Measurements from ENCODE around the gene NEURL1B. TPM values are rescaled to one million over a fixed set of nuclear protein-coding genes. Genes with fewer than 3 reads are reported as not detected.
A peak's percentile ranks its signal among the peaks of the same experiment; 100 is the strongest.

Gene NEURL1B
- total and polyA plus RNA-seq, 10 of the 15 experiments (the other 5 are each of a cell fraction or from before 2014, with no cell fraction given): 0.04 to 0.28 (median 0.05) TPM; not detected in 4

- TF ChIP-seq, protein P1, sequence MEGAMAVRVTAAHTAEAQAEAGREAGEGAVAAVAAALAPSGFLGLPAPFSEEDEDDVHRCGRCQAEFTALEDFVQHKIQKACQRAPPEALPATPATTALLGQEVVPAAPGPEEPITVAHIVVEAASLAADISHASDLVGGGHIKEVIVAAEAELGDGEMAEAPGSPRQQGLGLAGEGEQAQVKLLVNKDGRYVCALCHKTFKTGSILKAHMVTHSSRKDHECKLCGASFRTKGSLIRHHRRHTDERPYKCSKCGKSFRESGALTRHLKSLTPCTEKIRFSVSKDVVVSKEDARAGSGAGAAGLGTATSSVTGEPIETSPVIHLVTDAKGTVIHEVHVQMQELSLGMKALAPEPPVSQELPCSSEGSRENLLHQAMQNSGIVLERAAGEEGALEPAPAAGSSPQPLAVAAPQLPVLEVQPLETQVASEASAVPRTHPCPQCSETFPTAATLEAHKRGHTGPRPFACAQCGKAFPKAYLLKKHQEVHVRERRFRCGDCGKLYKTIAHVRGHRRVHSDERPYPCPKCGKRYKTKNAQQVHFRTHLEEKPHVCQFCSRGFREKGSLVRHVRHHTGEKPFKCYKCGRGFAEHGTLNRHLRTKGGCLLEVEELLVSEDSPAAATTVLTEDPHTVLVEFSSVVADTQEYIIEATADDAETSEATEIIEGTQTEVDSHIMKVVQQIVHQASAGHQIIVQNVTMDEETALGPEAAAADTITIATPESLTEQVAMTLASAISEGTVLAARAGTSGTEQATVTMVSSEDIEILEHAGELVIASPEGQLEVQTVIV (IDR thresholded peaks at IDR 0.05; ENCODE audit: borderline replicate concordance, partially characterized antibody): no peak
- TF ChIP-seq ZNF274 (IDR thresholded peaks at IDR 0.05; ENCODE audit: insufficient read depth, insufficient read length): no peak
- TF ChIP-seq, protein P2, sequence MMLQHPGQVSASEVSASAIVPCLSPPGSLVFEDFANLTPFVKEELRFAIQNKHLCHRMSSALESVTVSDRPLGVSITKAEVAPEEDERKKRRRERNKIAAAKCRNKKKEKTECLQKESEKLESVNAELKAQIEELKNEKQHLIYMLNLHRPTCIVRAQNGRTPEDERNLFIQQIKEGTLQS (IDR thresholded peaks at IDR 0.05; ENCODE audit: borderline replicate concordance, extremely low read depth, low read depth, low read length): no peak
- no peak for TF ChIP-seq ZNF24 (IDR thresholded peaks at IDR 0.05)
- TF ChIP-seq FOS (IDR thresholded peaks at IDR 0.05; ENCODE audit: borderline replicate concordance, extremely low read depth, insufficient read length): no peak
- no peak for TF ChIP-seq HDGF (IDR thresholded peaks at IDR 0.05)
These were observed 23.8 kb downstream of the NEURL1B start (continued) for GRCh38 chr5:172664681-172665541.

GRCh38 chr5:172666251-172666650, 25.2 kb downstream of the NEURL1B start:
- Histone ChIP-seq H3K79me2 (ENCODE audit: control insufficient read depth, insufficient read depth, low read length) (no peaks in the 10 kb centered on the region), H3K9me3 (replicated peaks; ENCODE audit: control insufficient read depth, insufficient read depth, low read length) (no peaks in the 10 kb centered on the region), H3K4me1 (ENCODE audit: control insufficient read depth, insufficient read depth, low read length) (no peaks in the 10 kb centered on the region), H3K27me3 (replicated peaks in 1 of 2; ENCODE audit: control insufficient read depth in 2 of 2, insufficient read depth in 2 of 2, low read length in 1 of 2) (peaks cover 0 to 1% of the 10 kb centered on the region in 2 experiments; a peak in 2 of 4 replicates), H2AFZ (ENCODE audit: control insufficient read depth, low read depth, low read length) (no peak overlapping the region), H3K9ac (ENCODE audit: control insufficient read depth, insufficient read depth, low read length) (no peak overlapping the region), H4K20me1 (ENCODE audit: control insufficient read depth, insufficient read depth) (no peaks in the 10 kb centered on the region), H3K36me3 (ENCODE audit: control insufficient read depth in 2 of 2, insufficient read depth in 2 of 2, low read length in 1 of 2) (no peaks in the 10 kb centered on the region), H3K4me2 (ENCODE audit: control insufficient read depth, insufficient read depth) (no peak overlapping the region), H3K4me3 (no peak overlapping the region), H3K27ac (ENCODE audit: control insufficient read depth, insufficient read depth) (no peak overlapping the region)
- FAIRE-seq: no peak
- WGBS (ENCODE audit: insufficient coverage, insufficient replicate concordance, low lambda C conversion rate, missing lambda C conversion rate): 50% methylated on average over 7 of the region's 7 CpGs
- no TSS peak for BruUV-seq (replicated peaks)
- no peak for DNase-seq (ENCODE audit: low read depth, low spot score)
- ATAC-seq: peak; percentile 55; the same call in 2 of the 3 replicates
- CTCF ChIA-PET: interaction anchor here (1.3 to 1.7 kb wide), 2 partner anchors 29 to 31 kb away, joined by 7 to 8 read pairs; no protein-coding TSS in a partner anchor
- in situ Hi-C loops (cut with MboI) (no loop called here), intact Hi-C loops (cut with micrococcal nuclease; ENCODE audit: unreplicated experiment) (loop anchor here (1.0 kb wide), 1 partner anchor 31 kb away; no protein-coding TSS in a partner anchor)
- RAD21 ChIA-PET (ENCODE audit: unreplicated experiment): interaction anchor here (0.9 to 1.3 kb wide), 3 partner anchors 29 to 32 kb away, joined by 3 to 6 read pairs (median 5); no protein-coding TSS in a partner anchor
- POLR2A ChIA-PET: no interaction called here
- SMC1A ChIA-PET (ENCODE audit: uncharacterized antibody, unreplicated experiment): interaction anchor here (0.7 to 1.9 kb wide), 2 partner anchors 31 to 1852 kb away, joined by 4 to 14 read pairs; no protein-coding TSS in a partner anchor
- no peak for TF ChIP-seq ATF7 (IDR thresholded peaks at IDR 0.05; ENCODE audit: low read depth)
- no peak for TF ChIP-seq MXI1 (IDR thresholded peaks at IDR 0.05; ENCODE audit: low read depth, low read length)
- TF ChIP-seq, protein P3, sequence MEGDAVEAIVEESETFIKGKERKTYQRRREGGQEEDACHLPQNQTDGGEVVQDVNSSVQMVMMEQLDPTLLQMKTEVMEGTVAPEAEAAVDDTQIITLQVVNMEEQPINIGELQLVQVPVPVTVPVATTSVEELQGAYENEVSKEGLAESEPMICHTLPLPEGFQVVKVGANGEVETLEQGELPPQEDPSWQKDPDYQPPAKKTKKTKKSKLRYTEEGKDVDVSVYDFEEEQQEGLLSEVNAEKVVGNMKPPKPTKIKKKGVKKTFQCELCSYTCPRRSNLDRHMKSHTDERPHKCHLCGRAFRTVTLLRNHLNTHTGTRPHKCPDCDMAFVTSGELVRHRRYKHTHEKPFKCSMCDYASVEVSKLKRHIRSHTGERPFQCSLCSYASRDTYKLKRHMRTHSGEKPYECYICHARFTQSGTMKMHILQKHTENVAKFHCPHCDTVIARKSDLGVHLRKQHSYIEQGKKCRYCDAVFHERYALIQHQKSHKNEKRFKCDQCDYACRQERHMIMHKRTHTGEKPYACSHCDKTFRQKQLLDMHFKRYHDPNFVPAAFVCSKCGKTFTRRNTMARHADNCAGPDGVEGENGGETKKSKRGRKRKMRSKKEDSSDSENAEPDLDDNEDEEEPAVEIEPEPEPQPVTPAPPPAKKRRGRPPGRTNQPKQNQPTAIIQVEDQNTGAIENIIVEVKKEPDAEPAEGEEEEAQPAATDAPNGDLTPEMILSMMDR (IDR thresholded peaks at IDR 0.05 in 2 of 3, conservative IDR thresholded peaks at IDR 0.05 in 1 of 3; ENCODE audit: control insufficient read depth in 2 of 3, extremely low read depth in 1 of 3, insufficient read depth in 1 of 3, low read depth in 3 of 3, low read length in 3 of 3): peak; percentile 3 to 27 (median 14); a peak in 2 of 6 replicates
- TF ChIP-seq, protein P4, sequence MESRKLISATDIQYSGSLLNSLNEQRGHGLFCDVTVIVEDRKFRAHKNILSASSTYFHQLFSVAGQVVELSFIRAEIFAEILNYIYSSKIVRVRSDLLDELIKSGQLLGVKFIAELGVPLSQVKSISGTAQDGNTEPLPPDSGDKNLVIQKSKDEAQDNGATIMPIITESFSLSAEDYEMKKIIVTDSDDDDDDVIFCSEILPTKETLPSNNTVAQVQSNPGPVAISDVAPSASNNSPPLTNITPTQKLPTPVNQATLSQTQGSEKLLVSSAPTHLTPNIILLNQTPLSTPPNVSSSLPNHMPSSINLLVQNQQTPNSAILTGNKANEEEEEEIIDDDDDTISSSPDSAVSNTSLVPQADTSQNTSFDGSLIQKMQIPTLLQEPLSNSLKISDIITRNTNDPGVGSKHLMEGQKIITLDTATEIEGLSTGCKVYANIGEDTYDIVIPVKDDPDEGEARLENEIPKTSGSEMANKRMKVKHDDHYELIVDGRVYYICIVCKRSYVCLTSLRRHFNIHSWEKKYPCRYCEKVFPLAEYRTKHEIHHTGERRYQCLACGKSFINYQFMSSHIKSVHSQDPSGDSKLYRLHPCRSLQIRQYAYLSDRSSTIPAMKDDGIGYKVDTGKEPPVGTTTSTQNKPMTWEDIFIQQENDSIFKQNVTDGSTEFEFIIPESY (IDR thresholded peaks at IDR 0.05): no peak
- TF ChIP-seq NFXL1 (IDR thresholded peaks at IDR 0.05; ENCODE audit: borderline replicate concordance): no peak
- no peak for TF ChIP-seq NBN (IDR thresholded peaks at IDR 0.05)
- TF ChIP-seq ZNF24 (IDR thresholded peaks at IDR 0.05): no peak
- peak; percentile 45 for TF ChIP-seq RAD21 (IDR thresholded peaks at IDR 0.05; ENCODE audit: insufficient read depth, low read depth, low read length)
- no peak for TF ChIP-seq SREBF1 (IDR thresholded peaks at IDR 0.05; ENCODE audit: low read length)
- TF ChIP-seq TCF12 (IDR thresholded peaks at IDR 0.05; ENCODE audit: low read depth, low read length): no peak
